ENCODE measurements around the gene ZCCHC24. TPM values are rescaled to one million over a fixed set of nuclear protein-coding genes. Genes with fewer than 3 reads are reported as not detected.
A peak's percentile ranks its signal among the peaks of the same experiment; 100 is the strongest.

ZCCHC24 gene
- 100 to 1,000 TPM in 1 of 9 donors, 10 to 100 TPM in 8; 44.8 to 122 (median 51.9) TPM for total RNA-seq
- 10 to 100 TPM; 18.7 to 40.7 TPM for polyA plus RNA-seq
- long read RNA-seq, donor 1, full-length matches to known transcripts: 14 of 82 reads
- long read RNA-seq, donor 1, partial matches to known transcripts: 1 of 82 reads
- long read RNA-seq, donor 1, other reads (novel, unspliced or antisense): 67 of 82 reads
- long read RNA-seq, donor 2, full-length matches to known transcripts: 11 of 102 reads
- long read RNA-seq, donor 2, partial matches to known transcripts: 1 of 102 reads
- long read RNA-seq, donor 2, other reads (novel, unspliced or antisense): 90 of 102 reads
- long read RNA-seq, donor 3, full-length matches to known transcripts: 13 of 69 reads
- long read RNA-seq, donor 3, partial matches to known transcripts: 0 of 69 reads
- long read RNA-seq, donor 3, other reads (novel, unspliced or antisense): 56 of 69 reads

GRCh38 chr10:79445161-79445976, at the start of gene ZCCHC24:
Gene ZCCHC24, minus strand, starts transcription at chr10:79445624. Its CDS starts 184 bp downstream, at chr10:79445440.
- Histone ChIP-seq H3K36me3 (peaks cover 0 to 8% (median 0%) of the 10 kb centered on the region in 9 donors), H3K4me3 (peak within 1 kb of the TSS; percentile 86 to 99 (median 91)), H3K27me3 (no peaks in the 10 kb centered on the region), H3K27ac (peak within 1 kb of the TSS; percentile 84 to 98 (median 96)), H3K4me1 (peaks cover 5 to 52% (median 35%) of the 10 kb centered on the region in 12 donors), H3K9me3 (no peaks in the 10 kb centered on the region)
- DNase-seq: peak; percentile 98 to 99 (median 99)
- ATAC-seq: peak; percentile 94 to 96 (median 96)
- WGBS, 4 donors: 1 to 4% (median 1%) methylated on average over 11 to 95 of the region's 95 CpGs
- intact Hi-C loops (cut with DNase I): loop anchor here in 5 of 10 donors (2.0 to 10.0 kb wide), 6 partner anchors 23 to 68 kb away; no protein-coding TSS in a partner anchor
- TF ChIP-seq POLR2A (IDR thresholded peaks at IDR 0.05) (peak; percentile 81 to 82), CTCF (IDR thresholded peaks at IDR 0.05) (no peak)

GRCh38 chr10:79493806-79494205, 48.4 kb upstream of the ZCCHC24 start:
- H3K27ac ChIP-seq: no peak overlapping the region
- no peaks in the 10 kb centered on the region for H3K9me3 ChIP-seq
- no peaks in the 10 kb centered on the region for H3K36me3 ChIP-seq
- intact Hi-C loops (cut with DNase I): no loop called here
- peaks cover 0 to 20% (median 10%) of the 10 kb centered on the region in 12 donors for H3K4me1 ChIP-seq
- TF ChIP-seq CTCF (IDR thresholded peaks at IDR 0.05) (no peak), POLR2A (IDR thresholded peaks at IDR 0.05) (no peak)
- DNase-seq (no peak), ATAC-seq (no peak)
- peaks cover 0 to 8% (median 0%) of the 10 kb centered on the region in 9 donors for H3K27me3 ChIP-seq
- 77 to 87% (median 84%) methylated on average over 1 of the region's 1 CpG for WGBS, 4 donors
- H3K4me3 ChIP-seq: no peak overlapping the region

- ATAC-seq: no peak
These were observed 47.4 kb upstream of the ZCCHC24 start for GRCh38 chr10:79492839-79493238.

More at GRCh38 chr10:79492839-79493238, 47.4 kb upstream of the ZCCHC24 start:
- intact Hi-C loops (cut with DNase I): no loop called here
- H3K27ac ChIP-seq: no peak overlapping the region
- no peaks in the 10 kb centered on the region for H3K36me3 ChIP-seq
- TF ChIP-seq CTCF (IDR thresholded peaks at IDR 0.05) (no peak), POLR2A (IDR thresholded peaks at IDR 0.05) (no peak)
- 77 to 82% (median 79%) methylated on average over 3 of the region's 3 CpGs for WGBS, 4 donors
- H3K27me3 ChIP-seq: peaks cover 0 to 1% (median 0%) of the 10 kb centered on the region in 9 donors
- peaks cover 0 to 27% (median 12%) of the 10 kb centered on the region in 12 donors for H3K4me1 ChIP-seq
- H3K9me3 ChIP-seq: no peaks in the 10 kb centered on the region
- no peak for DNase-seq
- H3K4me3 ChIP-seq: no peak overlapping the region
